Endothelial cell of umbilical vein (primary cell): ENCODE measurements around the gene DIPK1C. TPM values are rescaled to one million over a fixed set of nuclear protein-coding genes. Genes with fewer than 3 reads are reported as not detected.

Experiments
- BruUV-seq: library from RNA; stranded (reverse); fragments of 400-500 nt; replicated peaks from 2 replicates; lab custom pipeline; 2021; lab: Mats Ljungman, UMichigan
- CTCF ChIA-PET: fragments of 300-600, 350-600 bp; sonication (Branson Sonifier 250); formaldehyde crosslinking; loops from one replicate; lab custom pipeline; 2021; ENCODE audit warnings: antibody characterized with exemption, inconsistent platforms; lab: Charles Lee
- POLR2A ChIA-PET: fragments of 300-600, 350-600 bp; sonication (Branson Sonifier 250); formaldehyde crosslinking; loops from one replicate; lab custom pipeline; 2021; ENCODE audit warnings: antibody characterized with exemption, inconsistent platforms; lab: Charles Lee
- DNase-seq: peaks from one replicate; pipeline ENCODE4 v3.0.0-alpha.2; 2011; ENCODE audit warnings: low read depth, low spot score
- FAIRE-seq: peaks from 2 replicates; lab custom pipeline; 2011; peaks lifted over from hg19 to GRCh38; lab: Jason Lieb, UNC
- H2AFZ ChIP-seq: 2 replicates; pipeline ENCODE4 v1.6.0; 2012; ENCODE audit warnings: low read depth, low read length, control low read depth, inconsistent platforms
- H3K27ac ChIP-seq: 2 replicates; pipeline ENCODE4 v1.5.1; 2011; ENCODE audit warnings: low read depth, mild to moderate bottlenecking, control low read depth, low read length, moderate library complexity; ENCODE audit not compliant: insufficient read depth
- H3K27me3 ChIP-seq, 2 experiments: 2 replicates each; pipeline versions ENCODE4 v1.6.0 to v1.6.1; 2011; ENCODE audit warnings: low read length in 2 of 2, mixed read lengths in 1 of 2; ENCODE audit not compliant: control insufficient read depth in 2 of 2, insufficient read depth in 2 of 2
- H3K36me3 ChIP-seq, 2 experiments: 2 replicates in 1 of 2; 3 replicates in 1 of 2; pipeline ENCODE4 v1.5.1; 2011; ENCODE audit warnings: low read length in 2 of 2, mild to moderate bottlenecking in 1 of 2, moderate library complexity in 1 of 2; ENCODE audit not compliant: control insufficient read depth in 2 of 2, insufficient read depth in 2 of 2; ENCODE audit errors: extremely low read depth in 1 of 2
- H3K4me1 ChIP-seq: 3 replicates; pipeline ENCODE4 v1.5.1; 2011; ENCODE audit warnings: mild to moderate bottlenecking, low read length; ENCODE audit not compliant: control insufficient read depth, insufficient read depth; ENCODE audit errors: extremely low read depth
- H3K4me2 ChIP-seq: 2 replicates; pipeline ENCODE4 v1.6.1; 2011; ENCODE audit warnings: low read length, control low read depth, mixed read lengths; ENCODE audit not compliant: insufficient read depth
- H3K4me3 ChIP-seq, 3 experiments: fragments of 200-600 bp in 1 of 3; sonication (generic), shearing (Covaris generic) in 1 of 3; replicated peaks in 1 of 3; 2 replicates each; pipeline ENCODE4 v1.5.1; 2011 to 2016; ENCODE audit warnings: control low read depth in 3 of 3, low read length in 3 of 3, mild to moderate bottlenecking in 2 of 3, inconsistent platforms in 1 of 3, low read depth in 1 of 3, moderate library complexity in 1 of 3; ENCODE audit not compliant: insufficient read depth in 1 of 3
- H3K79me2 ChIP-seq: 2 replicates; pipeline ENCODE4 v1.6.0; 2012; ENCODE audit warnings: low read length, inconsistent platforms; ENCODE audit not compliant: control insufficient read depth, insufficient read depth
- H3K9ac ChIP-seq: replicated peaks from 2 replicates; pipeline ENCODE3; 2011; ENCODE audit warnings: low read length, control low read depth; ENCODE audit not compliant: insufficient read depth; ENCODE audit errors: extremely low read depth
- H3K9me1 ChIP-seq: replicated peaks from 3 replicates; pipeline ENCODE4 v1.6.0; 2011; ENCODE audit warnings: mild to moderate bottlenecking, low read length; ENCODE audit not compliant: control insufficient read depth, insufficient read depth; ENCODE audit errors: extremely low read depth
- H3K9me3 ChIP-seq: replicated peaks from 2 replicates; pipeline ENCODE4 v1.5.1; 2012; ENCODE audit warnings: low read length, inconsistent platforms; ENCODE audit not compliant: control insufficient read depth, insufficient read depth
- H4K20me1 ChIP-seq: replicated peaks from 2 replicates; pipeline ENCODE3; 2011; ENCODE audit warnings: mild to moderate bottlenecking, low read length; ENCODE audit not compliant: control insufficient read depth, insufficient read depth; ENCODE audit errors: extremely low read depth
- CTCF ChIP-seq, 2 donors: IDR thresholded peaks; 1 replicate in 1 of 2; 2 replicates in 1 of 2; pipeline ENCODE4 v1.5.1; 2011; ENCODE audit warnings: low read length in 2 of 2, mild to moderate bottlenecking in 2 of 2, moderate library complexity in 2 of 2, control low read depth in 1 of 2, inconsistent platforms in 1 of 2, low read depth in 1 of 2; ENCODE audit not compliant: insufficient read depth in 1 of 2; ENCODE audit errors: extremely low read depth in 1 of 2
- EZH2 ChIP-seq: IDR thresholded peaks from 2 replicates; pipeline ENCODE4 v1.6.1; 2012; ENCODE audit warnings: borderline replicate concordance, low read depth, mild to moderate bottlenecking, moderate library complexity, low read length, inconsistent platforms; ENCODE audit not compliant: severe bottlenecking
- FOS ChIP-seq: IDR thresholded peaks from 2 replicates; pipeline ENCODE4 v1.6.1; 2011; ENCODE audit warnings: mild to moderate bottlenecking, low read length, moderate library complexity, borderline replicate concordance; ENCODE audit not compliant: insufficient read depth
- GATA2 ChIP-seq: IDR thresholded peaks from 2 replicates; pipeline ENCODE4 v1.7.0; 2011; ENCODE audit warnings: low read depth, mild to moderate bottlenecking, moderate library complexity, mixed read lengths, low read length; ENCODE audit not compliant: insufficient read length, insufficient read depth
- JUN ChIP-seq: IDR thresholded peaks from 2 replicates; pipeline ENCODE4 v1.6.1; 2011; ENCODE audit warnings: borderline replicate concordance, low read depth; ENCODE audit not compliant: insufficient read length, insufficient read depth
- MAX ChIP-seq: IDR thresholded peaks from 2 replicates; pipeline ENCODE4 v1.6.1; 2011; ENCODE audit not compliant: insufficient read depth, insufficient read length
- MYC ChIP-seq: IDR thresholded peaks from one replicate; pipeline ENCODE4 v1.6.1; 2011; ENCODE audit warnings: mild to moderate bottlenecking, low read depth, low read length
- POLR2A ChIP-seq: IDR thresholded peaks from 2 replicates; pipeline ENCODE4 v1.6.1; 2012; ENCODE audit warnings: low read depth, mild to moderate bottlenecking, control low read depth, low read length
- POLR2AphosphoS5 ChIP-seq: IDR thresholded peaks from 2 replicates; pipeline ENCODE4 v1.6.1; 2012; ENCODE audit warnings: low read depth, mild to moderate bottlenecking, control low read depth, low read length, moderate library complexity; ENCODE audit not compliant: insufficient read depth
- dilution Hi-C: fragments of 300-500 bp; cut with MboI; formaldehyde crosslinking; loops from one replicate; pipeline ENCODE4 v1.15.0; 2019; ENCODE audit warnings: low sequenced_read_pairs; ENCODE audit not compliant: extremely low pct_ligation_motif_present
- intact Hi-C: fragments of 100-400 bp; cut with micrococcal nuclease; formaldehyde crosslinking; loops from one replicate; pipeline ENCODE4 v1.10.0; 2022
- polyA plus RNA-seq, 4 experiments: library from polyadenylated mRNA; depleted of rRNA in 3 of 4; stranded (reverse) in 3 of 4; unstranded in 1 of 4; fragments of >200 nt; gene quantifications; 2 replicates each; pipeline versions ENCODE4 v1.2.1 to v1.2.3, GENCODE V29; 2011 to 2012; ENCODE audit warnings: missing spikeins in 1 of 4
- total RNA-seq: library from RNA; stranded (reverse); gene quantifications from 2 replicates; pipeline ENCODE4 v1.2.3, GENCODE V29; 2021

Gene DIPK1C
- total and polyA plus RNA-seq, 2 donors (not counting 3 experiments of a cell fraction or from before 2014, with no cell fraction given), result not detected

GRCh38 chr18:74486119-74486849 is 29.2 kb upstream of the DIPK1C start:
- Histone ChIP-seq H3K79me2 (no peaks in the 10 kb centered on the region), H3K4me3 (no peak overlapping the region), H3K27ac (no peak overlapping the region), H3K9me1 (no peaks in the 10 kb centered on the region), H3K9me3 (no peaks in the 10 kb centered on the region), H3K4me1 (no peaks in the 10 kb centered on the region), H3K36me3 (no peaks in the 10 kb centered on the region), H4K20me1 (no peaks in the 10 kb centered on the region), H2AFZ (no peak overlapping the region), H3K4me2 (no peak overlapping the region), H3K9ac (no peak overlapping the region), H3K27me3 (peaks cover 6% of the 10 kb centered on the region in 2 experiments)
- TF ChIP-seq FOS (no peak), MYC (no peak), MAX (no peak), CTCF (IDR thresholded peaks at IDR 0.05; ENCODE audit: extremely low read depth in 1 of 2, insufficient read depth in 1 of 2, low read depth in 1 of 2, low read length in 2 of 2) (no peak), GATA2 (no peak), EZH2 (no peak), JUN (no peak), POLR2AphosphoS5 (no peak), POLR2A (no peak)
- no TSS peak for BruUV-seq
- dilution Hi-C loops, result no loop called here
- CTCF ChIA-PET, result interaction anchor here (1.5 kb wide), 1 partner anchor 133 kb away, joined by 3 read pairs; no protein-coding TSS in a partner anchor
- intact Hi-C loops, result no loop called here
- POLR2A ChIA-PET, result no interaction called here
- no peak for FAIRE-seq
- no peak for DNase-seq
